ENCODE results near the gene NDUFA8. TPM values are rescaled to one million over a fixed set of nuclear protein-coding genes. Genes with fewer than 3 reads are reported as not detected.

NDUFA8 gene
- total RNA-seq, 1 experiment from 2014 or later, result 60.7 TPM

DNA sequence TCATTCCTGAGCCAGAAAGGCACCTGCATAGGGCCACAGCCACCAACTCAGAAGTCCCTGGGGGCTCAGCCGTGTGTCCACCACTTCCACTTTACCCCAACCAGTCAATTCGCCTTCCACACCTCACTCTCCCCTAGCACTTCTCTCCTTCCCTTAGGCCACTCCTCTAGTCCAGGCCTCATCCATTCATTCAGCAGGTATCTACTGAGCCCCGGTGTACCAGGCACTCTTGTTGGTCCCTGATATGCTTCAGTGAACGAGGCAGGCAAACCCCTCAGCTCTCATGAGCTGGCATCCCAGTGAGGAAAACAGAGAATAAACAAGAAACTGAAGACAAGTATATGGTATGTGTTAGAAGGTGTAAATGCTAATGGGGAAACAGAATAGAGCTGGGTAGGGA lies 28.7 kb downstream of the NDUFA8 start:
- Mint-ChIP-seq H3K4me1 (peaks cover 51 to 57% of the 10 kb centered on the region in 2 experiments), H3K27me3 (ENCODE audit: low read depth) (peaks cover 61% of the 10 kb centered on the region), H3K9me3 (no peaks in the 10 kb centered on the region; a peak in 1 of 5 replicates), H3K27ac (no peak overlapping the region; a peak in 1 of 7 replicates), H3K36me3 (ENCODE audit: insufficient read depth in 1 of 3, low read depth in 3 of 3) (no peaks in the 10 kb centered on the region), H3K4me3 (no peak overlapping the region)
- H3K27ac ChIP-seq (ENCODE audit: insufficient read length, low read depth, low read length), result no peak overlapping the region
- H2BK5ac ChIP-seq (ENCODE audit: insufficient read length, low read length), result no peak overlapping the region
- no peak overlapping the region for H4K8ac ChIP-seq (replicated peaks; ENCODE audit: insufficient read length, low read depth, low read length)
- peaks cover 8% of the 10 kb centered on the region for H3K23me2 ChIP-seq (ENCODE audit: insufficient read length, low read depth, low read length, poor library complexity, severe bottlenecking)
- H4K91ac ChIP-seq (ENCODE audit: insufficient read length, low read depth, low read length), result no peak overlapping the region
- no peaks in the 10 kb centered on the region for H4K20me1 ChIP-seq (ENCODE audit: control insufficient read depth, insufficient read depth, insufficient read length)
- no peak overlapping the region for H2BK12ac ChIP-seq (ENCODE audit: insufficient read length, low read depth, low read length)
- TF ChIP-seq, protein P1, sequence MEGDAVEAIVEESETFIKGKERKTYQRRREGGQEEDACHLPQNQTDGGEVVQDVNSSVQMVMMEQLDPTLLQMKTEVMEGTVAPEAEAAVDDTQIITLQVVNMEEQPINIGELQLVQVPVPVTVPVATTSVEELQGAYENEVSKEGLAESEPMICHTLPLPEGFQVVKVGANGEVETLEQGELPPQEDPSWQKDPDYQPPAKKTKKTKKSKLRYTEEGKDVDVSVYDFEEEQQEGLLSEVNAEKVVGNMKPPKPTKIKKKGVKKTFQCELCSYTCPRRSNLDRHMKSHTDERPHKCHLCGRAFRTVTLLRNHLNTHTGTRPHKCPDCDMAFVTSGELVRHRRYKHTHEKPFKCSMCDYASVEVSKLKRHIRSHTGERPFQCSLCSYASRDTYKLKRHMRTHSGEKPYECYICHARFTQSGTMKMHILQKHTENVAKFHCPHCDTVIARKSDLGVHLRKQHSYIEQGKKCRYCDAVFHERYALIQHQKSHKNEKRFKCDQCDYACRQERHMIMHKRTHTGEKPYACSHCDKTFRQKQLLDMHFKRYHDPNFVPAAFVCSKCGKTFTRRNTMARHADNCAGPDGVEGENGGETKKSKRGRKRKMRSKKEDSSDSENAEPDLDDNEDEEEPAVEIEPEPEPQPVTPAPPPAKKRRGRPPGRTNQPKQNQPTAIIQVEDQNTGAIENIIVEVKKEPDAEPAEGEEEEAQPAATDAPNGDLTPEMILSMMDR (conservative IDR thresholded peaks at IDR 0.05), result no peak
- H3K4me1 ChIP-seq (ENCODE audit: insufficient read depth, low read length), result peaks cover 8% of the 10 kb centered on the region; the same call in 1 of the 2 replicates
- no peak overlapping the region for H2BK20ac ChIP-seq (ENCODE audit: low read depth, low read length, poor library complexity, severe bottlenecking)
- H3K9ac ChIP-seq (ENCODE audit: extremely low read depth, insufficient read length, low read length), result no peak overlapping the region
- no peak overlapping the region for H4K5ac ChIP-seq (ENCODE audit: insufficient read length, low read depth, low read length)
- no peaks in the 10 kb centered on the region for H3K79me1 ChIP-seq (ENCODE audit: insufficient read depth, low read depth, low read length, poor library complexity, severe bottlenecking)
- H3K4ac ChIP-seq (ENCODE audit: low read depth, low read length), result no peak overlapping the region
- no peak overlapping the region for H3K4me2 ChIP-seq (ENCODE audit: insufficient read depth, insufficient read length, low read length)
- no peak overlapping the region for H2BK15ac ChIP-seq (ENCODE audit: low read depth, low read length)
- H3K14ac ChIP-seq (ENCODE audit: insufficient read depth, low read length), result no peak overlapping the region
- no peak overlapping the region for H3K56ac ChIP-seq (ENCODE audit: insufficient read length, low read depth, low read length)
- H2AFZ ChIP-seq (ENCODE audit: low read length), result no peak overlapping the region
- H3K9me3 ChIP-seq (ENCODE audit: control insufficient read depth, low read depth, low read length), result no peaks in the 10 kb centered on the region
- H2AK5ac ChIP-seq (ENCODE audit: insufficient read length, low read length), result no peak overlapping the region
- H3K23ac ChIP-seq (ENCODE audit: insufficient read length, low read depth, low read length), result no peak overlapping the region
- H3T11ph ChIP-seq (ENCODE audit: low read length), result no peak overlapping the region
- WGBS (ENCODE audit: extremely low coverage, insufficient read length, low lambda C conversion rate), result no CpG with 5 or more reads among the region's 4 CpGs
- no peaks in the 10 kb centered on the region for H3K79me2 ChIP-seq (ENCODE audit: insufficient read depth, low read length)
- no peak overlapping the region for H2BK120ac ChIP-seq (ENCODE audit: low read depth, low read length, poor library complexity, severe bottlenecking)
- H3K18ac ChIP-seq (ENCODE audit: insufficient read length, low read depth, low read length), result no peak overlapping the region
- no peak for DNase-seq
- H3K27me3 ChIP-seq (ENCODE audit: insufficient read depth, low read length), result peaks cover under 1% of the 10 kb centered on the region; the same call in 1 of the 2 replicates

Data from H9 (cell line).